H1 (cell line): ENCODE data around the gene C12orf75. TPM values are rescaled to one million over a fixed set of nuclear protein-coding genes. Genes with fewer than 3 reads are reported as not detected.

Source experiments
- CTCF ChIA-PET: fragments of 300-600 bp; sonication (Branson Sonifier 250); formaldehyde crosslinking; loops from one replicate; lab custom pipeline; 2021; ENCODE audit not compliant: partially characterized antibody; lab: Charles Lee
- POLR2A ChIA-PET: fragments of 300-600 bp; sonication (Branson Sonifier 250); formaldehyde crosslinking; loops from one replicate; lab custom pipeline; 2021; ENCODE audit warnings: inconsistent platforms; ENCODE audit not compliant: partially characterized antibody; lab: Charles Lee
- DNase-seq, 2 experiments: peaks; one replicate each; pipeline versions ENCODE4 v3.0.0 to v3.0.0-alpha.2; 2010 to 2022; ENCODE audit warnings: low spot score in 2 of 2, low read depth in 1 of 2, mixed read lengths in 1 of 2
- FAIRE-seq: peaks from 2 replicates; lab custom pipeline; 2011; peaks lifted over from hg19 to GRCh38; lab: Jason Lieb, UNC
- H2AFZ ChIP-seq: 2 replicates; pipeline ENCODE4 v1.8.1; 2012; ENCODE audit warnings: low read length, inconsistent platforms
- H2AK5ac ChIP-seq: 2 replicates; pipeline ENCODE4 v1.6.1; 2013; ENCODE audit warnings: low read depth, low read length
- H2BK120ac ChIP-seq: replicated peaks from 2 replicates; pipeline ENCODE3; 2013; ENCODE audit warnings: low read depth, low read length, inconsistent platforms
- H2BK12ac ChIP-seq: 2 replicates; pipeline ENCODE4 v1.6.1; 2013; ENCODE audit warnings: low read depth, low read length
- H2BK15ac ChIP-seq: 2 replicates; pipeline ENCODE4 v1.6.1; 2013; ENCODE audit warnings: low read length
- H2BK20ac ChIP-seq: 2 replicates; pipeline ENCODE4 v1.6.1; 2013; ENCODE audit warnings: low read length
- H2BK5ac ChIP-seq: 2 replicates; pipeline ENCODE4 v1.6.1; 2013; ENCODE audit warnings: low read depth, low read length
- H3K14ac ChIP-seq: 2 replicates; pipeline ENCODE4 v1.6.1; 2013; ENCODE audit warnings: inconsistent platforms; ENCODE audit not compliant: insufficient read length
- H3K18ac ChIP-seq: 2 replicates; pipeline ENCODE4 v1.6.1; 2013; ENCODE audit warnings: low read length; ENCODE audit errors: extremely low read depth
- H3K23ac ChIP-seq: 2 replicates; pipeline ENCODE4 v1.6.1; 2013; ENCODE audit warnings: inconsistent platforms; ENCODE audit not compliant: insufficient read length
- H3K23me2 ChIP-seq: 2 replicates; pipeline ENCODE4 v1.6.1; 2013; ENCODE audit warnings: low read depth, low read length
- H3K27ac ChIP-seq: 2 replicates; pipeline ENCODE4 v1.6.1; 2011; ENCODE audit warnings: low read depth, low read length, inconsistent platforms
- H3K27me3 ChIP-seq, 4 experiments: replicated peaks in 1 of 4; 1 replicate in 1 of 4; 2 replicates in 3 of 4; pipeline versions ENCODE4 v1.6.1 to v1.8.1; 2011 to 2013; ENCODE audit warnings: low read length in 3 of 4, mild to moderate bottlenecking in 3 of 4, inconsistent platforms in 2 of 4, mixed read lengths in 2 of 4, moderate library complexity in 1 of 4; ENCODE audit not compliant: control insufficient read depth in 3 of 4, insufficient read depth in 3 of 4; ENCODE audit errors: extremely low read depth in 1 of 4
- H3K36me3 ChIP-seq, 4 experiments: 2 replicates each; pipeline versions ENCODE4 v1.6.1 to v1.8.1; 2011 to 2013; ENCODE audit warnings: mild to moderate bottlenecking in 4 of 4, low read length in 3 of 4, moderate library complexity in 2 of 4, control low read depth in 1 of 4, inconsistent platforms in 1 of 4; ENCODE audit not compliant: insufficient read depth in 4 of 4, control insufficient read depth in 2 of 4
- H3K4ac ChIP-seq: replicated peaks from 2 replicates; pipeline ENCODE3; 2013; ENCODE audit warnings: low read length, low read depth, mixed read lengths, inconsistent platforms; ENCODE audit not compliant: insufficient read length
- H3K4me1 ChIP-seq, 4 experiments: replicated peaks in 1 of 4; 1 replicate in 1 of 4; 2 replicates in 3 of 4; pipeline versions ENCODE4 v1.6.1 to v1.8.1; 2011 to 2013; ENCODE audit warnings: low read length in 3 of 4, inconsistent platforms in 2 of 4, mixed read lengths in 1 of 4; ENCODE audit not compliant: insufficient read depth in 4 of 4, control insufficient read depth in 3 of 4
- H3K4me2 ChIP-seq, 2 experiments: 2 replicates each; pipeline versions ENCODE4 v1.6.1 to v1.8.1; 2011 to 2013; ENCODE audit warnings: low read depth in 2 of 2, low read length in 2 of 2, control low read depth in 1 of 2, inconsistent platforms in 1 of 2, mild to moderate bottlenecking in 1 of 2; ENCODE audit not compliant: insufficient read depth in 1 of 2
- H3K4me3 ChIP-seq, 4 experiments: fragments of 200-600, 300-600 bp in 1 of 4; sonication (generic), shearing (Covaris generic), sonication (Bioruptor Twin) in 1 of 4; 2 replicates each; pipeline versions ENCODE4 v1.5.1 to v1.8.1; 2011 to 2016; ENCODE audit warnings: low read length in 4 of 4, low read depth in 3 of 4, control low read depth in 2 of 4, inconsistent platforms in 2 of 4, mild to moderate bottlenecking in 2 of 4, mixed read lengths in 1 of 4, moderate library complexity in 1 of 4; ENCODE audit not compliant: insufficient read depth in 2 of 4; ENCODE audit errors: extremely low read depth in 1 of 4
- H3K56ac ChIP-seq: replicated peaks from 2 replicates; pipeline ENCODE3; 2013; ENCODE audit warnings: low read depth, mild to moderate bottlenecking, mixed read lengths, low read length, inconsistent platforms; ENCODE audit not compliant: insufficient read length
- H3K79me1 ChIP-seq: 2 replicates; pipeline ENCODE4 v1.6.1; 2013; ENCODE audit warnings: low read depth, low read length, control low read depth
- H3K79me2 ChIP-seq, 2 experiments: 2 replicates each; pipeline versions ENCODE4 v1.6.1 to v1.8.1; 2012 to 2013; ENCODE audit warnings: low read length in 2 of 2, mild to moderate bottlenecking in 2 of 2, inconsistent platforms in 1 of 2; ENCODE audit not compliant: insufficient read depth in 2 of 2, control insufficient read depth in 1 of 2
- H3K9ac ChIP-seq, 4 experiments: replicated peaks in 1 of 4; 1 replicate in 1 of 4; 2 replicates in 3 of 4; pipeline versions ENCODE4 v1.6.1 to v1.8.1; 2011 to 2013; ENCODE audit warnings: low read depth in 3 of 4, low read length in 3 of 4, control low read depth in 2 of 4, mild to moderate bottlenecking in 2 of 4, moderate library complexity in 2 of 4, inconsistent platforms in 1 of 4; ENCODE audit errors: extremely low read depth in 1 of 4
- H3K9me3 ChIP-seq, 2 experiments: 2 replicates each; pipeline versions ENCODE4 v1.6.1 to v1.8.1; 2012 to 2013; ENCODE audit warnings: mild to moderate bottlenecking in 2 of 2, moderate library complexity in 2 of 2, control low read depth in 1 of 2, inconsistent platforms in 1 of 2, low read depth in 1 of 2, low read length in 1 of 2, mixed read lengths in 1 of 2; ENCODE audit not compliant: insufficient read depth in 2 of 2
- H4K20me1 ChIP-seq, 2 experiments: replicated peaks in 1 of 2; 2 replicates each; pipeline versions ENCODE3 to v1.8.1; 2011 to 2013; ENCODE audit warnings: inconsistent platforms in 2 of 2, low read length in 2 of 2, mild to moderate bottlenecking in 1 of 2; ENCODE audit not compliant: insufficient read depth in 2 of 2, control insufficient read depth in 1 of 2
- H4K5ac ChIP-seq: 2 replicates; pipeline ENCODE4 v1.6.1; 2013; ENCODE audit warnings: low read length, low read depth, mixed read lengths, inconsistent platforms; ENCODE audit not compliant: insufficient read length
- H4K8ac ChIP-seq: 2 replicates; pipeline ENCODE4 v1.8.0; 2013; ENCODE audit warnings: mild to moderate bottlenecking, moderate library complexity, low read length, inconsistent platforms; ENCODE audit not compliant: insufficient read depth; ENCODE audit errors: extremely low read depth
- H4K91ac ChIP-seq: replicated peaks from 2 replicates; pipeline ENCODE3; 2013; ENCODE audit warnings: low read length, mixed read lengths, inconsistent platforms; ENCODE audit not compliant: insufficient read length
- E2F6 ChIP-seq: IDR thresholded peaks from 2 replicates; pipeline ENCODE4 v1.6.1; 2012; ENCODE audit warnings: inconsistent platforms
- FOSL1 ChIP-seq: IDR thresholded peaks from 2 replicates; pipeline ENCODE4 v1.6.1; 2011; ENCODE audit warnings: mild to moderate bottlenecking, low read depth, low read length, moderate library complexity; ENCODE audit not compliant: insufficient read depth
- TBP ChIP-seq: IDR thresholded peaks from 2 replicates; pipeline ENCODE4 v1.6.1; 2011; ENCODE audit warnings: low read depth, low read length, improper control_type of control experiment
- WGBS, 2 experiments: shearing (Covaris generic) in 1 of 2; methylation state at CpG; one replicate each; pipeline versions ENCODE4 v1.1.6 to v1.1.7; 2013 to 2015; ENCODE audit warnings: low lambda C conversion rate in 2 of 2, mixed read lengths in 2 of 2, inconsistent platforms in 1 of 2, low coverage in 1 of 2, missing lambda C conversion rate in 1 of 2; ENCODE audit not compliant: insufficient replicate concordance in 2 of 2, insufficient coverage in 1 of 2, insufficient read length in 1 of 2; ENCODE audit errors: extremely low coverage in 1 of 2, missing lambda C conversion rate in 1 of 2; 5-methylcytosine and 5-hydroxymethylcytosine counted together
- polyA plus RNA-seq, 7 experiments: library from polyadenylated mRNA; depleted of rRNA in 3 of 7; stranded (reverse) in 5 of 7; unstranded in 2 of 7; fragments of >200 nt in 5 of 7; fragments of 200-250 nt in 2 of 7; gene quantifications; 1 replicate in 5 of 7; 2 replicates in 1 of 7; 4 replicates in 1 of 7; pipeline versions ENCODE4 v1.2.1 to v1.2.3, GENCODE V29; 2011 to 2013; ENCODE audit warnings: missing spikeins in 2 of 7, mixed read lengths in 2 of 7
- total RNA-seq: library from RNA; stranded (reverse); fragmentation: NEBNext Ultra II Directional; extraction: Animal tissue kit (Norgen Biotek cat#: 25700); gene quantifications from 2 replicates; pipeline ENCODE4 v1.2.1, GENCODE V29; 2021

C12orf75 gene
- total and polyA plus RNA-seq, 2 of the 8 experiments (the other 6 are each of a cell fraction or from before 2014, with no cell fraction given), result 26.4 to 41.2 TPM

GRCh38 chr12:105341010-105341409 lies 10.5 kb downstream of the C12orf75 start:
- TF ChIP-seq E2F6 (no peak), TBP (no peak), FOSL1 (no peak)
- H3K23ac ChIP-seq, result no peak overlapping the region
- H3K4ac ChIP-seq, result no peak overlapping the region
- H3K9ac ChIP-seq, result no peak overlapping the region
- CTCF ChIA-PET, result no interaction called here
- H2BK5ac ChIP-seq, result no peak overlapping the region
- H2BK120ac ChIP-seq, result no peak overlapping the region
- H3K9me3 ChIP-seq, result peaks cover 15% of the 10 kb centered on the region in 2 experiments
- H2BK20ac ChIP-seq, result no peak overlapping the region
- H4K91ac ChIP-seq, result no peak overlapping the region
- DNase-seq, result no peak
- no peak overlapping the region for H3K14ac ChIP-seq
- H2BK15ac ChIP-seq, result no peak overlapping the region
- no peak overlapping the region for H3K18ac ChIP-seq
- peaks cover 0 to 6% (median 3%) of the 10 kb centered on the region in 4 experiments; a peak in 3 of 7 replicates for H3K4me1 ChIP-seq
- H3K4me3 ChIP-seq, result no peak overlapping the region
- POLR2A ChIA-PET, result interaction anchor here (0.8 kb wide), 1 partner anchor 10 kb away, joined by 3 read pairs; the partner anchor contains the start of gene C12orf75
- no peak overlapping the region for H3K27ac ChIP-seq
- H2AK5ac ChIP-seq, result no peak overlapping the region
- H3K23me2 ChIP-seq, result no peaks in the 10 kb centered on the region
- no peaks in the 10 kb centered on the region for H3K27me3 ChIP-seq
- H2BK12ac ChIP-seq, result no peak overlapping the region
- no peaks in the 10 kb centered on the region for H4K20me1 ChIP-seq
- FAIRE-seq, result no peak
- H3K79me2 ChIP-seq, result no peaks in the 10 kb centered on the region
- no peak overlapping the region for H3K56ac ChIP-seq
- no peak overlapping the region for H4K5ac ChIP-seq
- WGBS, 2 experiments, result 89% methylated on average over 2 of the region's 2 CpGs; no CpG with 5 or more reads in 1 of the 2 experiments
- H4K8ac ChIP-seq, result no peak overlapping the region
- H3K36me3 ChIP-seq, result peaks cover 0 to 7% (median 0%) of the 10 kb centered on the region in 4 experiments; a peak in 1 of 8 replicates
- no peak overlapping the region for H3K4me2 ChIP-seq
- H3K79me1 ChIP-seq, result 0 out of 2 replicates have a peak, but pooled peaks cover 4% of the 10 kb centered on the region
- H2AFZ ChIP-seq, result no peak overlapping the region
